IMR-90 (cell line): ENCODE measurements around the gene ESPL1. TPM values are rescaled to one million over a fixed set of nuclear protein-coding genes. Genes with fewer than 3 reads are reported as not detected.

Experiments used
- ATAC-seq: fragments of 200-7000 bp; cut with Tn5 transposase; 2 replicates; pipeline ENCODE4 v1.9.1; 2020; ENCODE audit warnings: low read depth, mild to moderate bottlenecking, moderate library complexity
- BruUV-seq: library from RNA; stranded (reverse); fragments of 400-500 nt; replicated peaks from 2 replicates; lab custom pipeline; 2021; lab: Mats Ljungman, UMichigan
- CTCF ChIA-PET: fragments of 300-600 bp; formaldehyde crosslinking; extraction: SDS; loops from one replicate; lab custom pipeline; 2021; ENCODE audit warnings: antibody characterized with exemption; lab: Yijun Ruan, JAX
- POLR2A ChIA-PET: fragments of 300-600 bp; sonication (Branson Sonifier 250); formaldehyde crosslinking; loops from one replicate; lab custom pipeline; 2022; ENCODE audit warnings: antibody characterized with exemption; ENCODE audit not compliant: unreplicated experiment; lab: Charles Lee
- DNase-seq: peaks from one replicate; pipeline ENCODE4 v3.0.0; 2013
- H2AFZ ChIP-seq: replicated peaks from 2 replicates; pipeline ENCODE3; 2013; ENCODE audit warnings: low read length, mild to moderate bottlenecking; ENCODE audit not compliant: poor library complexity
- H2AK5ac ChIP-seq: 2 replicates; pipeline ENCODE4 v1.6.1; 2013; ENCODE audit warnings: low read depth, low read length, inconsistent platforms
- H2AK9ac ChIP-seq: replicated peaks from 2 replicates; pipeline ENCODE3; 2013; ENCODE audit warnings: mild to moderate bottlenecking, low read depth, low read length, moderate library complexity; ENCODE audit not compliant: poor library complexity
- H2BK120ac ChIP-seq: 2 replicates; pipeline ENCODE4 v1.6.1; 2013; ENCODE audit warnings: low read depth, low read length, inconsistent platforms
- H2BK15ac ChIP-seq: 3 replicates; pipeline ENCODE4 v1.6.1; 2013; ENCODE audit warnings: low read depth, low read length, inconsistent platforms
- H2BK20ac ChIP-seq: 2 replicates; pipeline ENCODE4 v1.6.1; 2013; ENCODE audit warnings: low read depth, mild to moderate bottlenecking, inconsistent platforms, low read length, moderate library complexity
- H2BK5ac ChIP-seq: 2 replicates; pipeline ENCODE4 v1.6.1; 2013; ENCODE audit warnings: mild to moderate bottlenecking, low read depth, low read length, inconsistent platforms; ENCODE audit not compliant: poor library complexity, severe bottlenecking
- H3K14ac ChIP-seq: replicated peaks from 2 replicates; pipeline ENCODE4 v1.6.1; 2013; ENCODE audit warnings: low read depth, low read length, inconsistent platforms
- H3K18ac ChIP-seq: 2 replicates; pipeline ENCODE4 v1.6.1; 2013; ENCODE audit warnings: low read depth, low read length, control low read depth
- H3K23ac ChIP-seq: 2 replicates; pipeline ENCODE4 v1.6.1; 2013; ENCODE audit warnings: low read depth, low read length, inconsistent platforms
- H3K27ac ChIP-seq: 2 replicates; pipeline ENCODE4 v1.5.1; 2013; ENCODE audit warnings: mild to moderate bottlenecking, control low read depth, low read length; ENCODE audit not compliant: insufficient read depth
- H3K27me3 ChIP-seq: 2 replicates; pipeline ENCODE4 v1.6.1; 2013; ENCODE audit warnings: low read length; ENCODE audit not compliant: control insufficient read depth, insufficient read depth
- H3K36me3 ChIP-seq: 2 replicates; pipeline ENCODE4 v1.6.1; 2013; ENCODE audit warnings: low read length, mixed read lengths; ENCODE audit not compliant: control insufficient read depth, insufficient read depth
- H3K4ac ChIP-seq: 2 replicates; pipeline ENCODE4 v1.6.1; 2013; ENCODE audit warnings: low read depth, low read length, inconsistent platforms
- H3K4me1 ChIP-seq: 2 replicates; pipeline ENCODE4 v1.6.1; 2013; ENCODE audit warnings: low read length, mixed read lengths; ENCODE audit not compliant: control insufficient read depth, insufficient read depth
- H3K4me2 ChIP-seq: 2 replicates; pipeline ENCODE4 v1.6.1; 2013; ENCODE audit warnings: low read depth, mild to moderate bottlenecking, control low read depth, low read length, moderate library complexity
- H3K4me3 ChIP-seq: 2 replicates; pipeline ENCODE4 v1.5.1; 2013; ENCODE audit warnings: low read depth, mild to moderate bottlenecking, control low read depth, low read length, moderate library complexity; ENCODE audit not compliant: insufficient read depth
- H3K56ac ChIP-seq: 2 replicates; pipeline ENCODE4 v1.6.1; 2013; ENCODE audit warnings: low read length, inconsistent platforms; ENCODE audit not compliant: insufficient read depth; ENCODE audit errors: extremely low read depth
- H3K79me1 ChIP-seq, 2 experiments: 2 replicates each; pipeline ENCODE4 v1.6.1; 2013; ENCODE audit warnings: low read length in 2 of 2, inconsistent platforms in 1 of 2, low read depth in 1 of 2
- H3K9ac ChIP-seq: 2 replicates; pipeline ENCODE4 v1.6.1; 2013; ENCODE audit warnings: low read depth, low read length, control low read depth
- H3K9me1 ChIP-seq: 2 replicates; pipeline ENCODE4 v1.6.1; 2013; ENCODE audit warnings: low read length, inconsistent platforms; ENCODE audit not compliant: insufficient read depth
- H3K9me3 ChIP-seq: 2 replicates; pipeline ENCODE4 v1.6.1; 2013; ENCODE audit warnings: low read length; ENCODE audit not compliant: control insufficient read depth, insufficient read depth
- H4K20me1 ChIP-seq: 2 replicates; pipeline ENCODE4 v1.6.1; 2013; ENCODE audit warnings: low read length, inconsistent platforms; ENCODE audit not compliant: insufficient read depth
- H4K5ac ChIP-seq: 2 replicates; pipeline ENCODE4 v1.6.1; 2013; ENCODE audit warnings: mild to moderate bottlenecking, low read depth, low read length, control low read depth
- H4K8ac ChIP-seq, 2 experiments: 2 replicates each; pipeline ENCODE4 v1.6.1; 2013; ENCODE audit warnings: low read depth in 2 of 2, low read length in 2 of 2, control low read depth in 1 of 2, inconsistent platforms in 1 of 2
- H4K91ac ChIP-seq: 2 replicates; pipeline ENCODE4 v1.6.1; 2013; ENCODE audit warnings: low read depth, low read length, inconsistent platforms; ENCODE audit not compliant: insufficient read depth
- BHLHE40 ChIP-seq: fragments of 150-350 bp; IDR thresholded peaks from 2 replicates; pipeline ENCODE4 v1.6.1; 2016; ENCODE audit warnings: mild to moderate bottlenecking, low read depth, low read length
- CEBPB ChIP-seq: IDR thresholded peaks from 2 replicates; pipeline ENCODE4 v1.6.1; 2012; ENCODE audit warnings: low read depth, low read length, improper control_type of control experiment
- CHD1 ChIP-seq: IDR thresholded peaks from 2 replicates; pipeline ENCODE4 v1.6.1; 2012; ENCODE audit warnings: low read depth, low read length, improper control_type of control experiment
- CTCF ChIP-seq: conservative IDR thresholded peaks from 2 replicates; pipeline ENCODE4 v1.5.1; 2012; ENCODE audit warnings: mild to moderate bottlenecking, low read depth, low read length, improper control_type of control experiment
- ELK1 ChIP-seq: fragments of 150-350 bp; IDR thresholded peaks from 2 replicates; pipeline ENCODE4 v1.6.1; 2016; ENCODE audit warnings: low read depth, mild to moderate bottlenecking, low read length, moderate library complexity, borderline replicate concordance
- FOS ChIP-seq: fragments of 150-350 bp; IDR thresholded peaks from 2 replicates; pipeline ENCODE4 v1.6.1; 2016; ENCODE audit warnings: low read depth, low read length
- MAFK ChIP-seq: IDR thresholded peaks from 2 replicates; pipeline ENCODE4 v1.6.1; 2012; ENCODE audit warnings: low read depth, low read length, improper control_type of control experiment
- MAZ ChIP-seq: IDR thresholded peaks from 2 replicates; pipeline ENCODE4 v1.6.1; 2012; ENCODE audit warnings: low read depth, mild to moderate bottlenecking, low read length, improper control_type of control experiment, moderate library complexity, borderline replicate concordance
- MXI1 ChIP-seq: IDR thresholded peaks from 2 replicates; pipeline ENCODE4 v1.6.1; 2012; ENCODE audit warnings: low read depth, mild to moderate bottlenecking, low read length, moderate library complexity, borderline replicate concordance
- NFE2L2 ChIP-seq: fragments of 150-350 bp; IDR thresholded peaks from 2 replicates; pipeline ENCODE4 v1.6.1; 2016; ENCODE audit warnings: low read depth, mild to moderate bottlenecking, low read length
- POLR2A ChIP-seq: IDR thresholded peaks from 2 replicates; pipeline ENCODE4 v1.6.1; 2012; ENCODE audit warnings: mild to moderate bottlenecking, low read depth, low read length
- RAD21 ChIP-seq: IDR thresholded peaks from 2 replicates; pipeline ENCODE4 v1.6.1; 2012; ENCODE audit warnings: low read length, improper control_type of control experiment
- RCOR1 ChIP-seq: IDR thresholded peaks from 2 replicates; pipeline ENCODE4 v1.6.1; 2012; ENCODE audit warnings: mild to moderate bottlenecking, low read length, improper control_type of control experiment; ENCODE audit not compliant: insufficient replicate concordance
- RFX5 ChIP-seq: IDR thresholded peaks from 2 replicates; pipeline ENCODE4 v1.8.0; 2012; ENCODE audit warnings: low read depth, mild to moderate bottlenecking, low read length, moderate library complexity
- SMC3 ChIP-seq: fragments of 150-350 bp; IDR thresholded peaks from 2 replicates; pipeline ENCODE4 v1.6.1; 2016; ENCODE audit warnings: low read depth, mild to moderate bottlenecking, antibody characterized with exemption, low read length, moderate library complexity
- USF2 ChIP-seq: fragments of 150-350 bp; IDR thresholded peaks from 2 replicates; pipeline ENCODE4 v1.6.1; 2017; ENCODE audit warnings: mild to moderate bottlenecking, antibody characterized with exemption, low read length, low read depth
- dilution Hi-C: fragments of 300-500 bp; cut with HindIII; formaldehyde crosslinking; loops from one replicate; pipeline ENCODE4 v1.14.3; 2018; ENCODE audit warnings: low sequenced_read_pairs; ENCODE audit not compliant: unreplicated experiment
- in situ Hi-C: fragments of 300-500 bp; cut with MboI; formaldehyde crosslinking; loops from 3 replicates; pipeline ENCODE4 v1.14.3; 2019; ENCODE audit warnings: low sequenced_read_pairs, inconsistent platforms, mixed read lengths
- intact Hi-C: fragments of 100-400 bp; cut with micrococcal nuclease; formaldehyde crosslinking; loops from 2 replicates; pipeline ENCODE4 v1.10.0; 2022
- polyA plus RNA-seq, 3 experiments: library from polyadenylated mRNA; depleted of rRNA; stranded (reverse); fragments of >200 nt; gene quantifications; 2 replicates each; pipeline ENCODE4 v1.2.3, GENCODE V29; 2012; ENCODE audit warnings: low replicate concordance in 1 of 3
- total RNA-seq: library from RNA; depleted of rRNA; stranded (reverse); fragments of >200 nt; gene quantifications from 2 replicates; pipeline ENCODE4 v1.2.3, GENCODE V29; 2012

Gene ESPL1
- total and polyA plus RNA-seq, 2 of the 4 experiments (the other 2 are of a cell fraction) = 6.5 to 9.2 TPM

- no peak overlapping the region for H2BK120ac ChIP-seq
- no peak overlapping the region for H3K14ac ChIP-seq
- no peaks in the 10 kb centered on the region for H3K36me3 ChIP-seq
- H4K91ac ChIP-seq = no peak overlapping the region
- no peak overlapping the region for H3K27ac ChIP-seq
- H3K79me1 ChIP-seq = peaks cover 4 to 48% of the 10 kb centered on the region in 2 experiments; a peak in 2 of 4 replicates
- DNase-seq = no peak
- H2BK15ac ChIP-seq = no peak overlapping the region
- in situ Hi-C loops (no loop called here), dilution Hi-C loops (no loop called here), intact Hi-C loops (no loop called here)
- no peaks in the 10 kb centered on the region for H4K20me1 ChIP-seq
- peak overlapping the region; percentile 43 for H2AK9ac ChIP-seq
- no peak overlapping the region for H2BK20ac ChIP-seq
- H3K9me1 ChIP-seq = peaks cover 10% of the 10 kb centered on the region; the same call in 1 of the 2 replicates
- no peak overlapping the region for H2AFZ ChIP-seq
- H4K8ac ChIP-seq = no peak overlapping the region
- peaks cover 25% of the 10 kb centered on the region for H3K4me1 ChIP-seq
- H3K18ac ChIP-seq = no peak overlapping the region
- no peaks in the 10 kb centered on the region for H3K27me3 ChIP-seq
- H3K9me3 ChIP-seq = no peaks in the 10 kb centered on the region
- H4K5ac ChIP-seq = no peak overlapping the region
- ATAC-seq = no peak
- H3K4me3 ChIP-seq = no peak overlapping the region
- BruUV-seq = no TSS peak
- TF ChIP-seq MAZ (no peak), RCOR1 (no peak), CEBPB (no peak), BHLHE40 (no peak), NFE2L2 (no peak), RAD21 (no peak), CHD1 (no peak), USF2 (no peak), MAFK (no peak), SMC3 (no peak), MXI1 (no peak), RFX5 (no peak), FOS (no peak), POLR2A (no peak), CTCF (no peak), ELK1 (no peak)
- no peak overlapping the region for H3K23ac ChIP-seq
- no peak overlapping the region for H3K9ac ChIP-seq
- no peak overlapping the region for H3K56ac ChIP-seq
- no peak overlapping the region for H3K4ac ChIP-seq
- no peak overlapping the region for H2BK5ac ChIP-seq
- H3K4me2 ChIP-seq = no peak overlapping the region
- ChIA-PET POLR2A (no interaction called here), CTCF (interaction anchor here (0.6 kb wide), 1 partner anchor 74 kb away, joined by 3 read pairs; no protein-coding TSS in a partner anchor)
- H2AK5ac ChIP-seq = no peak overlapping the region
These were observed 24.3 kb downstream of the ESPL1 start for GRCh38 chr12:53292426-53292825.
